AG09319 (cell line): ENCODE results near the gene SIX1.

Source experiments
- DNase-seq: peaks from one replicate; pipeline ENCODE4 v3.0.0-alpha.2; 2010; ENCODE audit warnings: low read depth; ENCODE audit errors: extremely low read depth
- TF ChIP-seq, protein P1 (sequence below): IDR thresholded peaks from 2 replicates; pipeline ENCODE4 v1.5.1; 2011; ENCODE audit warnings: low read depth, mild to moderate bottlenecking, inconsistent platforms, low read length, moderate library complexity

SIX1 gene

DNA sequence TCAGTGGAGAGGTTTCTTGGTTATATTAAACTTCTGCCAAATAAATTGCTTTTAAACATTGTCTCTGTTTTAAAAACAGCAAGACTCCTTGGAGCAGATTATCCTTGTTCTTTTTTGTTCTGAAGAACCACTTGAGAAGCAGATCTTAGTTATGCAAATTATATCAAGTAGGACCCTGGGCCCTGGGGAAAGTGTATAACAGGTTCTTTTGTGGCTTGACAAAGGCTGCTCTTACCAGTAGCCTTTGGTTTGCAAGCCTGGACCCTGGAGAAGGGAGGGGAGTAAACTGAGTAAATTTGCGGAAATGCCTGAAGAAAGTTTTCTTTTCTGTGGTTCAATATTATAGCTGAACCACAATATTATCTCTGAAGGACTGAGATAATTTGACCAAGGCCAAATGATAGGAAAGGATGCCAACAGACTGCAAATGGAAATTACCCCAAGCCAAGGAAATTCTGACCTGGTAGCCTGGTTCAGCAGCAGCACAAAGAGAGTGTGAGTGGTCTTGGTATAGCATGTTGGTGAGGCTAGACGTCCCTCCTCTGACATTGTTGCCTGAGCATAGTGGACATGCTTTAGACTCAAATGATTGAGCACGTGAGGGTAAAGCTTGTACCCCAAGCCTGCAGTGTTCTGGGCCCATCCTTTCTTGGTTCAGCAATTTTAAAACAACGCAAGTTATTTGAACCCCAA lies 30.4 kb upstream of the SIX1 start:
- no peak for DNase-seq
- TF ChIP-seq, protein P1, sequence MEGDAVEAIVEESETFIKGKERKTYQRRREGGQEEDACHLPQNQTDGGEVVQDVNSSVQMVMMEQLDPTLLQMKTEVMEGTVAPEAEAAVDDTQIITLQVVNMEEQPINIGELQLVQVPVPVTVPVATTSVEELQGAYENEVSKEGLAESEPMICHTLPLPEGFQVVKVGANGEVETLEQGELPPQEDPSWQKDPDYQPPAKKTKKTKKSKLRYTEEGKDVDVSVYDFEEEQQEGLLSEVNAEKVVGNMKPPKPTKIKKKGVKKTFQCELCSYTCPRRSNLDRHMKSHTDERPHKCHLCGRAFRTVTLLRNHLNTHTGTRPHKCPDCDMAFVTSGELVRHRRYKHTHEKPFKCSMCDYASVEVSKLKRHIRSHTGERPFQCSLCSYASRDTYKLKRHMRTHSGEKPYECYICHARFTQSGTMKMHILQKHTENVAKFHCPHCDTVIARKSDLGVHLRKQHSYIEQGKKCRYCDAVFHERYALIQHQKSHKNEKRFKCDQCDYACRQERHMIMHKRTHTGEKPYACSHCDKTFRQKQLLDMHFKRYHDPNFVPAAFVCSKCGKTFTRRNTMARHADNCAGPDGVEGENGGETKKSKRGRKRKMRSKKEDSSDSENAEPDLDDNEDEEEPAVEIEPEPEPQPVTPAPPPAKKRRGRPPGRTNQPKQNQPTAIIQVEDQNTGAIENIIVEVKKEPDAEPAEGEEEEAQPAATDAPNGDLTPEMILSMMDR: no peak

- no peak for DNase-seq
- TF ChIP-seq, protein P1: no peak
Measured at GRCh38 chr14:60677701-60678100, 28.4 kb upstream of the SIX1 start.

GRCh38 chr14:60670989-60671388 lies 21.7 kb upstream of the SIX1 start:
- DNase-seq: no peak
- TF ChIP-seq, protein P1: no peak

DNA sequence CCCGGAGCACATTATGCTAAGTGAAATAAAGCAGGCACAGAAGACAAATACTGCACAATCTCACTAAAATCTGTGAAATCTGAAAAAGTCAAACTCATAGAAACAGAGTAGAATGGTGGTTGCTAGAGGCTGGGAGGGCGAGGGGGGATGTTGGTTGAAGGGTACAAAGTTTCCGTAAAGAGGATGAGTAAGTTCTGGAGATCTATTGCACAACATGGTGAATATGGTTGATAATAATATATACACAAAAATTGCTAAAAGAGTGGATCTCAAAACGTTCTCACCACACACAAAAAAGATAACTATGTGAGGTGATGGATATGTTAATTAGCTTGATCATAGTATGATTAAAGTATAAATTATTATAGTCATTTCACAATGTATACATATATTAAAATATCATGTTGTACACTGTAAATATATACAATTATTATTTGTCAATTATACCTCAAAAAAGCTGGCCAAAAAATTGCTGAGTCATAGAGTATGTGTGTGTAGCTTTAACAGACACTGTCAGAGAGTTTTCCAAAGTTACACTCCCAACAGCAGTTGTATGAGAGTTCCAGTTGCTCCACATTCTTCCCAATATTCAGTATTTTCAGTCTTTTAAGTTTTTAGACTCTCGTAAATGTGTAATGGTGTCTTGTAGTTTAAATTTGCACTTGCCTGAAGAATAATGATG lies 19.3 kb upstream of the SIX1 start:
- no peak for DNase-seq
- TF ChIP-seq, protein P1: no peak

DNA sequence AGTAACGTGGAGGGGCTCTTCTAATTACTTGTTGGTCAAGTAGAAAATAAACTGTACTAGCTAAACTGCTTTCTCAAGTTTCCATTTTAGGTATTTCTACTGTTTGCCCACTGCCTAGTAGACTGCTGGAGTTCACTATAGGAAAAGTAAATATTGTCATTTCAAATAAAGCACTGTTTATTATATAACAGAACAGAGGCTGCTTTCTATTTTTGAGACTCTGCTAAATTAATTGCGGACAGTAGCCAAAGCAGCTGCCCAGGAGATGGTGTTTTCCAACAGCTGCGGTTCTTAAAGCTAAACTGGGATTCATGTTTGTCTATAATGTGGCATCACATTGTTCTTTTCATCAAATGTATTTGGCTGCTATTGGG lies 15.9 kb upstream of the SIX1 start:
- TF ChIP-seq, protein P1: no peak
- DNase-seq: no peak

GRCh38 chr14:60662982-60663381 lies 13.7 kb upstream of the SIX1 start:
- no peak for DNase-seq
- TF ChIP-seq, protein P1: no peak

GRCh38 chr14:60661721-60662120 lies 12.4 kb upstream of the SIX1 start:
- TF ChIP-seq, protein P1: no peak
- no peak for DNase-seq
